ENCODE measurements around the gene TENM4.

TENM4 gene

DNA sequence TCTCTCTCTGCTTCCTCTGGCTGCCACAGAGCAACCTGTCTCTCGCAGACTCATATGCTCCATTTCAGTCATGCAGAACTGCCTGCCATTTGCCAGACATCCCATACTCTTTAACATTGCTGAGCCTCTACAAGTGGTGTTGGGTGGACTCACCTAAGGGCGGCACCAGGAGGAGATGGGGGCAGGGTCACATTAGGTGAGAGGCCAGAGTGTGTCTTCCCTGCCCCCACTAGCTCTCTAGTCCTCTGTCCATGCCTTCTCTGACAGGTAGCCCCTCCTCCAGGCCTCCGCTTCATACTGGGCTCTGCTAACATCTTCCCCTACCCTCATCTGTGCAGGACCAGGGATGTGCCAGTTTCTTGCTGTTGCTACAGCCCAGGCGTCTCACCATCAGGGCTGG, 366.3 kb downstream of the TENM4 start:
- no peak for DNase-seq

DNA sequence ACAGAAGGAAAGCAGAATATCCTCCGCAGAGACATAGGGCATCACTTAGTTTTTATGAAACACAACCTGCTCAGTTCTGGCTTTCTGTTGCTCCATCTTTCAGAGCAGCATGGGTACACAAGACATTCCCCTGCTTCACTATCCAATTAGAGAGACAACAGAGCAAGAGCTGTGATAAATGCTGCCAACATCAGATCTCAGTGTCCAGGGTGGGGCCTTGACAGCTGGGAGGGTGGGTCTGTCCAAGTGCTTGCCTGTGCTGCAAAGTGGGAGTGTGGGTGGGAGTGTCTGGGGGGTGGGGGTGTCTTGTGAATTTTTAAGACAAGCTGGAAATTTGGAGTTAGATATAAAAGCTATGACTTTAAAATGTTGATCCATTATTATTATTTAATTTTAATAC, 369.6 kb downstream of the TENM4 start:
- DNase-seq: no peak

DNA sequence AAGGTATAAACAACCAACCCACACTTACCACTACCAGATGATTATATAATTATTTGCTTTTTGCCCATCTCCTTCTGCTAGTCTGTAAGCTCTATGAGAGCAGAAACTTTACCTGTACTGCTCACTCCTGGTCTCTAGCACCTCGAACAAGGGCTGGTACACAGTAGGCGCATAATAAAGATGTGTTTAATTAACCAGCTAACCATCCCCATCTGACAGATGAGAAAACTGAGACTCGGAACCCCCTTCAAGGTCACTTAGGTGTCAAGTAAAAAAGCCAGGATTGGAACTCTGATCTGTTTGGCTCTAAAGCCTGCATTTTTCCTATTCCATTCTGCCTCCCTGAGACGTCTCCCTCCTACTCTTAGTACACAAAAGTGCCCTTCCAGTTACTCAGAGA, 370.3 kb downstream of the TENM4 start:
- DNase-seq: no peak

DNA sequence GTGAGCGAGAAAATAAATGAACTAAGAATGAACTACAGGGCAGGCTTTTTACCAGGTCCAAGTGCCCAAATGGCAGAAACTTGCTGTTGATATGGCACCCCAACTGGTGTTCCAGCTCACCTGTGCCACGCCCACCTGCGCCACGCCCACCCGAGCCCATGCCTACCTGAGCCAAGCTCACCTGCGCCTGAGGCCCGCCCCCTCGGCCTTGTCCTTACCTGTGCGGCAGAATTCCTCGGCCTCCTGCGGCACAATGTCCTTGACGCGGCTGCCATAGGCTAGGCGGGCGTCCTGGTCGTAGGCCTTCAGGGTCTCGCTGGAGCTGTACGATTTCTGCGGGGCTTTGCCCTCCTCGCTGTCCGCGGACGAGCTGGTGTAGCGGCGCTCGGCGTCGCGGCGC, 371.3 kb downstream of the TENM4 start:
- no peak for DNase-seq

DNA sequence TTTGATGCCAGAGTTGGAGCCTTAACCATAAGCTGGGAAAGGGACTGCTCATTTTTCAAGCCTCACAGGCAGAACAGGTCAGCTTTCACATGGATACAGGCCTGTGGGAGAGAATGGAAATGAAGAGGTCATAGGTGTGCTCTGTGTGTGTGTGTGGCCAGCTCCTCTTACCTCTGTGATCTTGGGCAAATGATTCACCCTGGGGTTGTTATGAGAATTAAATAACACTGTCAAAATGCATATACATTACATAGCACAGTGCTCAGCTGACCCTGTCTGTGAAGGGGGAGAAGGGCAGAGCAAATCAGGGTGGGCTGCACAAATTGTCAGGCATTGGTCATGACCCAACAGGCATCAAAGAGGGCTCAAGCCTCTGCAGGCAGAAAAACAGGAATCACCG, 372.5 kb downstream of the TENM4 start:
- DNase-seq: no peak

DNA sequence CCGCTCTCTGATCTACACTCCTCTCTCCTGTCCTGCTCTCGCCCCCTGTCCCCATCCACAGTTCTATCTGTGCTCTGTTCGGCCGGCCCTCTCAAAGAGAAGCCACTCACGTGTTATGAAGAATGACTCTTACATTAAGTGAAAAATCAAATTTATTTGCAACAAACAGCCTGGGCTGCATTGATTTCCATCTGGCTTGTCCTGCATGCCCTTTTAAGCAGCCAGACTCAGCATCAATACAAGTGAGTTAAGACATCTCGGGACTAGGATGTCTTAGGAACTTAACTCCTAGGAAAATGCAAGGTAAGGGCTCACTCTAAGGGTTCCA, 373.5 kb downstream of the TENM4 start:
- no peak for DNase-seq

DNA sequence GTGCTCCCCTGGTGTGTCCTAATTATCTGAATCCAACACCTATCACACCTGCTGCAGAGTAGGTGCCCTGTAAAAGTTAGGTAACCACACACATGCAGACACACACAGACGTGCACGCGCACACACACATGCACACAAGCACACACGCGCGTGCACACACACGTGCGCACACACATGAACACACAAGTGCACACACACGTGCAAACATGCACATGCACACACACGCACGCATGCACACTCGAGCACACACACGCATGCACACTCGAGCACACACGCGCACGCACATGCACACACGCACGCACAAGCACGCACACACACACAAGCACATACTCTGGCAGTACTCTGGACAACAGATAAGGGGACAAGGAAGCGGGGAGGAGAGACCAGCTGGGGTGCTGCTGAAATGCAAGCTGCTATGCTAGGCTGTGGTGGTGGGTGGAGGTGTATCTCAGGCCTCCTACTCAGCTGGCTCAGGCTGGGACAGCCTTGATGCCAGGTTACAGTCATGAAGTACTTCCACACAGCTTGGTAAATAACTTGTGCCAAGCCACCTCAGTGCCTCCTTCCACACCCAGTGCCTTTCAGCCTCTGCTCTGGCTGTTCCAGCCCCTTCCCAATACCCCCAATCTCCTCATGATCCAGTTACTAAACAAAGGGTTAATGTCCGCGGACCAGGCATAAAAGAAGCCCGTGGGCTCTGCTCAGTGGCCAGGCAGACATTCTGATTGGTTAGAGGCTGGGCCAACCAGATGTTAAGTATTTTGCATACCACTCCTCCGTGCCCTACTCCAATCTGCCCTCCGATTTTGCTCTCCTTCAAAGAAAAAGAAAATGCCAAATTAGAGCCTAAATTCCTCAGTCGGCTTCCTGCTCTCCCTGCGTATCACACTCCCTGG, 374.1 kb downstream of the TENM4 start:
- no peak for DNase-seq

DNA sequence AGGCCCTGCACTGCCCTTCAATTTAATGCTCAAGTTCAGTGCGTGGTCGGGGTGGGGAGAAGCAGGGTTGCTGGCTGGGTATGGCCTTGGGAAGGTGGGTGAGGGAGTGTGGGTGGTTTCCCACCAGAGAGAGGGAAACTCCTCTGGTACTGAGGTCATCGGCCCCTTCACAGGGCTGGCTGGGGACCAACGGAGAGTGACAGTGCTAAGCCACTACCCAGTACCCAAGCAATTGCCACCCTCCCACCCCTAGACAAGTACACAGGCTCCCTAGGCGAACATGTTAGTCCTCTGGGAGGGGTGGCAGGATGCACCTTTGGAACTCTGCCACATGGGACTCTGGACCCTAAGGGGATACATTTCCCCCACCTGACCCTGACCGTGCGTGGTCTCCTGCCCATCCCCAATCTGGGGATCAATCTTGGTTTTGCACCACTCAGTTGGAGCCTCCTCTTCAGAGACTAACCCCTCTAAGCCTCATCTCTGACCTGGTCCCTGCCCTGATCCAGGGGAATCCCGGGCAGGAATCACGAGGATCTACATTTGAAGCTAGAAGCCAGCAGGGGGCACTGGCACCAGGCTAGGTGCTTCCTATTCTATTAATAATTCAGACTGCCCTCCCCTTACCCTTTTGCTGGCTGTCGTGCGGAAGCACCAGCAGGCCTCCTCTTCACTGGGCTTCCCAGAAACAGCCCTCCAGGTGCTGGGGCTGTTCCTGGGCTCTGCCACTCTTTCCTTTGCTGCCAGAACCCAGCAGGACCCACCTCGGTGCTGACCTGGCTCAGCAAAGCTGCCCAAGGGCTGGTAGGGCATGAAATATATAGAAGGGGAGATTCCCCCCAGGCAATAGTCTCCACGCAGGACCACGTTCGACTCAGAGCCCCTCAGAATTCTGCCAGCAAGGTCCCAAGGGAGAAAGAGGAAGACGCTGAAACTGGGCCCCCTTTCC, 377.7 kb downstream of the TENM4 start:
- peak in 1 of 2 experiments; percentile 36 for DNase-seq

DNA sequence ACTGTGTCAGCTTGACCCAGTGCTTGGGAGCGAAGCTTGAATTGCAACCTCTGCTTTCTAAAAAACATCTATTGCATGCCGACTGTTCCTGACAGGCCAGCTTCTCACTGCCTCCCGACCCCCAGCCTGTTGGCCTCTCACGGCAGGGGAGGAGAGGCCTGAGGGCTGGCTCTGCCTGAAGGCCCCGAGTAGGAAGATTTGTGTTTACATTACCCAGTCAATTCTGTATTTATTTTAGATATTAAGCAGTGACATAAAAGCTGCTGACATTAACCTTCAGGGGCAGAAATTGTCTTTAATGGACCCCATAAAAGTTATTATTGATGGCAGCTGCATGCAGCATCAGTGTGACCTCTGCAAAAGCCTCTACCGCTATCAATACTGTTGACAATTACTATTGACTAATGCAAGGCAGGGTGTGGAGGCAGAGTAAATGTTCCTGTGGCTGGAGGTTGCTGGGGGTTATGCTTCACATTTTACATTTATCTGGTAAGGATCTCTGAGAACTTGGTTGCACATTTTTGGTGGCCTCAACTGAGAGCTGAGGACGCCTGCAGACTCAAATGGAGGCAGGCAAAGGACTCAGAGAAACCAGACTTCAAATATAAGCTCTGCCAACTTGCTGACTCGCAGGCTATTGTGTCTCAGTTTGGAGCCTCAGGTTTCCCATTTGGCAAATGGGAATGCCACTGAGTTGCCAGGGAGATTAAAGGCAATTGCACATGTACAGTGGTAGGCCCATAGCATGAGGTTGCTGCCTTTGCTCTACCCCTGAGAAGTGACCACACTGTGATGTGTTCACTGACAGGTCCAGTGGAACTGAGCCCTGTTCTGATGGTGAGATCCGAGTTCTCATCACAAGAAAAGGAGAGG, 380.5 kb downstream of the TENM4 start:
- no peak for DNase-seq

DNA sequence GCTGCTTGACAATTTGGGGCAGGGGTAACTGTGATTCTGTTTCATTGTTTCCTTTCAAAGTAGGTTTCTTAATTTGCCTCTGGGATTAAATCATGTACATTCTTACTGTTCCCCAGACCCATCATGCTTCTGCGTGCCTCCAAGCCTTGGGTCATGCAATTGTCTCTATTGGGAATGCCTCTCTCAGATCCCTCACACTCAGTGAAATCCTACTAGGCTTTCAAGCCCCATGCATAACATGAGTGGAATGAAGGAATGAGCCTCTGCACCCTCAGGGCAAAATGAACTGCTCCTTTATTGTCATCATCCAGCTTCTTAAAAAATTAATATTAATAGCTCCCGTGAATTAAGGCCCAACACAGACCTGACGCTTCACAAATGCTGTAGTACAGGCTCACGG, 381.7 kb downstream of the TENM4 start:
- no peak for DNase-seq

DNA sequence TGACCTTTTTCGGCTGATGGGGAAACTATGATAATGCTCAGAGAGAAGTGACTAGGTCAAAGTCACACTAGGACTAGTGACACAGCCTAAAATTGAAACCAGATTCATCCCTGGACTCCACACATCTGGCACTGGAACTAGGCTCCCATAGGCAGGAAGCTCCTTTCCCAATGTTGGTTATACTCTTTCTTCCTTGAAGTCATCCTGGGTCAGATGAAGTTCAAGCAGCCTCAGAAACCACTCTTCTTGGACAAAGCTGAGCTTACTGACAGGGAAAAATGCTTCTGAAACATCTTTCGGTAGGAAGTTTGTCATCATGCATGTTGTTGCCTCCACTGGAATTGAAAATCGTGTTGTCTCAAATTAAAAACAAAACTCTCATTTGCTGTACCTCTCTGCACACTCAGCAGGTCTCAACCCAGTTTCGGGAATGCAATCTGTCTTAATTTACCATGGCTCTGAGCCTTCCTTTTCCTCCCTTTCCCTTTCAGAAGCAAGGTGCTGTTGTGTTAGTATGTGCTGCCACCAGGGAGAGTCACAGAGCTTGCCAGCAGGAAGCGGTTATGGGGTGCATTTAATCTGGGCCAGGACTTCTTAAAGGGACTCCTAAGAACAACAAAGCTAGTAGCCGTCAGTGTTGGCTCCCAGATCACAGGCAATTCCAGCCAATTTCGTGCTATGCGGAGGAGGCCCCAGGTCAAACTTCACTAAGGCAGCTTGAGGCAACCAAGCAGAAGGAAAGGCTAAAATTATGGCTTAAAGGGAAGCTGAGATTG, 384.8 kb downstream of the TENM4 start:
- no peak for DNase-seq

DNA sequence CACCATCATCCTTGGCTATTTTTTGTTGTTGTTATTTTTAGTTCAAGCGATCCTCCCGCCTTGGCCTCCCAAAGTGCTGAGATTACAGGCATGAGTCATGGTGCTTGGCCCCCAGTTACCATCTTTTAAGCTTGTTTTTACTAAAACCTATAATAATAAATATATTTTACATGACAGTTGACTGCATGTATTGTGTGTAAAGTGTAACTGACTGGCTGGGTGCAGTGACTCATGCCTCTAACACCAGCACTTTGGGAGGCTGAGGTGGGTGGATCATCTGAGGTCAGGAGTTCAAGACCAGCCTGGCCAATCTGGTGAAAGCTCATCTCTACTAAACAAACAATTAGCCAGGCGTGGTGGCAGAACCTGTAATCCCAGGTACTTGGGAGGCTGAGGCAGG, 386.2 kb downstream of the TENM4 start:
- DNase-seq: no peak

DNA sequence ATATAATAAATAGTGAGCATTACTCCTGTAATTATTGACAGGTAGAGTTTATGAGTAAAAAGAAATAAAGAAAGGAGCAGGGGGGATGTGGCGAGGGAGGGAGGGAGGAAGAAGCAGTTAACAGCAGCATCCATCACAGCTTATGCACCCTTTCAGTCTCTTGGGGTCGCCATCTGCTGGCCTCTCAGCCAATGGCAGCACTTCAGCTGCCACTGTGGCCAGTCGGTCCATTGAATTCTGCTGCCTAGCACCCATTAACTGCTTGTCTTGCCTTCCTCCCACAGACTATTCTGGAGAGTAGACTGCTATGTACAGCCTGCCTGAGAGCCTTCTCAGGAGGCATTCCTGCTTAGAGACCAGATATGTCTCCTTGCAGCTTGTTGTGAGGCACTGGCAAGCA, 388.3 kb downstream of the TENM4 start:
- no peak for DNase-seq

DNA sequence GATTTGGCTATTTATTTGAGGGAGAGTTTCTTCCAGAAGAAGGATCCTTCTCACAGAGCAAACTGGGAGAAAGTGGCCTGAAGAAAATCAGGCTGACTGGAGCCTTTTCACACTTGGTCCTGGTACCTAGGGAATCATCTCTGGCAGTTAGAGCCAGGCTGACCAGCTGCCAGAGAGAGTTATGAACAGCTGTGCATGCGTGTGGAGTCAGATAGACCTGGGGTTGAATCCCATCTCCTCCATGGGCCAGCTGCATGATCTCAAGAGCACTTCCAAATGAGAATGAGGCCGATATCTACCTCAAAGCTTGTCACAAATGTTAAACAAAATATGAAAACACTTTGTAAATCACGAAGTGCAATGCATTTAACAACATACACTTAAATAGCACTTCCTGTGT, 390.0 kb downstream of the TENM4 start:
- no peak for DNase-seq

DNA sequence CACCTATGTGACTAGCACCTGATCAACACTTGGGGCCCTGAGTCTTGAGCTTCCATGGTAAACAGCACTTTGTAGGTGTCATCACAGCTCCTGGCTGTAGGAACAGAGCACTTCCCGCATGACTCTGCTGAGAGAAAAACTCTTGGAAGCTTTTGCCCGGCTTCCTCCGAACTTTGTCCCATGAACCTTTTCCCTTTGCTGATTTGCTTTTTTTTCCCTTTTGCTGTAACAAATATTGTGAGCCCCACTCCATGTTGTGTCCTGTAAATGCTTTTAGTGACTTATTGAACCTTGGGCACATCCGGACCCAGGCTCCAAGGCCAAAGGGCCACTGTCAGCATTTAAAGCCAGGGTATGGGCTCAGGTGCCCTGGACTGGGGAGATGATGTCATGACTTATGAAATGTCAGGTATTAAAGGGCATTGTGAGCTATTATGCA, 391.1 kb downstream of the TENM4 start:
- no peak for DNase-seq

DNA sequence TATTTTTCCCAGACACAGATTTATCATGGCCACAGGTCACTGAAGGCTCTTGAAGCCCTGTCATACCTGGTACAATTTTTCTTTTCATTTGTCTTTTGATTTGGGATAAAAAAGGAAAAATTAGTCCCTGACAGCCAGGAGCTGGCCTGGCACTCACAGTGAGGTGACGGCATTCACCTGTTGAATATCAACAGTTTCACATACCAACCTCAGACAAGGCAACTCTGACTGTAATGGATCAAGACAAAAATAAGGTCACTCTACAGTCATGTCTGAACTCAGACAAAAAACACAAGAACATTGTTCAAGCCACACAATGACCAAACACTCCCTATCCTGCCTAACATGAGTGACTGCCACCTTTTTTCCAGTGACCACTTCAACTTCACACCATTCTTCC, 392.9 kb downstream of the TENM4 start:
- no peak for DNase-seq

DNA sequence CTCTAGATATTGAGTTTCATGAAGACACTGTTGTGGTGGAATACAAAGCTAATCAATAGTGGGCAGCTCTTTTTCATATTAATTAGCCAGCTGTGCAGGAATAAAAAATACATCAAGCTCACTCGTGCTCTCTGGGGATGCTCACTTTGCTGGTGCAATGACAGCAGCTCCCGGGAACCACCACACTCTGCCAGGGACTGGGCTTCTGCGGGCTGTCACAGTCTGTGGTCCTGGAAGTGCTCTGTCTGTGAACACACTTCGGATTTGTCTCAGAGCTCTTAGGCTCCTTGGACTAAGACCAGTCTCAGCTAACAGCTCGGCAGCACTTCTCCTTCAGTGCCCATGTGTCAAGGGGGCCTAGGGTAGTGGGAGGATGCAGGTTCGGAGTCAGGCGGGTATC, 393.5 kb downstream of the TENM4 start:
- DNase-seq: no peak

DNA sequence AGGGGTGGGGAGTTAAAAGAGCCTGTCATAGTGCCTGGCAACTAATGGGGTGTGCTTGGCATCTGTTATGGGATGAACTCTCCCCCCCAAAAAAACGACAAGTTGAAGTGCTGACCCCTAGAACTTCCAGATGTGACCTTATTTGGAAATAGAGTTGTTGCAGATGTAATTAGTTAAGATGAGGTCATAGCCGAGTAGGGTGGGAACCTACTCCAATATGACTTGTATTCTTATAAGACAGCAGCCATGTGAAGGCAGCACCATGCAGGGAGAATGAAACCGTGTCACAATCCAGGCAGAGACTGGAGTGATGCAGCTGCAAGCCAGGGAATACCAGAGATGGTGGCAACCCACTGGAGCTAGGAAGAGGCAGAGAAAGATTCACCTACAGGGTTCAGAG, 394.5 kb downstream of the TENM4 start:
- DNase-seq: no peak

DNA sequence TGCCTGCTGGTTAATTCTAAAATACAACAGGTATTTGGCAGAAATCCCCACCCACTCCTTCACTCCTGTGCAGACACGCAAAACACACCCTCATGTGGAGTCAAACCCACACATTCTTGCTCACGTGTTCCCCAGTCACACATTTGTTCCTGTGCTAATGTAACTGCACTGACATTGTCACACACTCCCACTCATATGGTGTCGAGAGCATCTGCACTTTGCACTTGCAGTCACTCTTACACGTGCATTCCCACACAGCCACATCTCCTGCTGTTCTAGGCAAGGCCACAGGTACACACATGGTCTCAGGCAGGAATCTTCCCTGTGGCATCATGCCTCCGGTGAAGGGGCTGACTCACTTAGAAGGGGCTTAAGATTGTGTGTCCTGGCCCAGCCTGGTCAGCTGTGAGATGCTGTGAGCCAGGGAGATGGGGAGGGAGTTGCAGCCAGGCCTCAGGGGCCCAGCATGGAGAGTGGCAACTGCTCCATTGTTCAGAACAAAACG, 395.0 kb downstream of the TENM4 start:
- DNase-seq: no peak

DNA sequence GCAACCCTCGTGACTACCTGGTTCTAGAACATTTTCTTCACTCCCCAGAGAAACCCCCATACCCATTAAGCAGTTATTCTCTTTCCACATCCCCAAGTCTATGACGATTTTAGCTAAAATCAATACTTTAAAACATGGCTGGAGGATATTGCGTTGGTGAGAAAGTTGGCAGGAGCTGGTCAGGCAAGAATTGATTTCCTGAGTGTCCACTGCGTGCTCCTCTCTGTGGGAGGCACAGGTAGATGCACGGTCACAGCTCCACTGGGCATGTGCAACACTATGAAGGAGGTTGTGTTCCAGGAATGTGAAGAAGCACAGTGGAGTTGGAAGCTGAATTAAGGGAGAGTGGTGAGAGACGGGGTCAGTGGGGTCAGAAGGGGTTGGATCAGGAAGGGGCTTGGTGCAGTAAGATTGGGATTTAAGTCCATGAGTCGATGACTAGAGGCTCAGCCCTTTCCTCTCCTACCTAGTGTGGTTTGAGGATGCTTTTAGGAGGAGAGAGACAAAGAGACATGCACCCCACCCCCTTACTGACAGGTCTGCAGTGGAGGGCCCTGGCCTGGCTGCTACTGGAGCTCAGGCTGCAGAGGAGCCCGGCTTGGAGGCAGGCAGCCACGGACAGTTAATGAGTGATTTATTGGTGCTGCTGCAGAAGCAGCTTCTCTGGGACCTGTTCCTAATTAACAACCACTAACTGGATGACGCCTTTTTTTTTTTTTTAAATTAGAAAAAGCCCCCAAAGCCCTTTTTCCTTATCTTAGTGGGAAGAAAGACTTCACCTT, 395.6 kb downstream of the TENM4 start:
- DNase-seq: no peak

DNA sequence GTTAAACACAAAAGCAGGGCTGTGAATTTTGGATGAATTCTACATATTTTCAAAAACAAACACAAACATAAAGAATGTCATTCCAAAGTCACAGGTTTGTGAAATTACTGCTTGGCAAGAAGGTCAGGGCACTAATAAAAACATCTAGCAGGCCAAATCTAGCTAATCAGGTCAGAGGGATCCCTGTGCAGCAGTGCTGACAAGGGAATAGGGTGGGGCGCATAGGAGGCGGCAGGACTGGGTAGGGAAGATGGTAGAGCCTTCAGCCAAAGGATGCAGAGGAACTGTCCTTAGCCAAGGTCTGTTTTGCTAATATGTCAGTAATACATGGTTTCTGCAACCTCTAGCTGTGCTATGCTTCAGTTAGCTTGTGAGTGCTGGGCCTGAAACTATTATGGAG, 396.6 kb downstream of the TENM4 start:
- DNase-seq: no peak

Data from NCI-H446 (cell line).